HG03571 (cell line): ENCODE results near the gene HEXIM1.

Source experiments
- ATAC-seq: cut with Tn5 transposase; IDR thresholded peaks from one replicate; pipeline ENCODE4 v1.9.1; 2021; ENCODE audit not compliant: unreplicated experiment

Gene HEXIM1

GRCh38 chr17:45170931-45171337, 22.7 kb downstream of the HEXIM1 start:
- no peak for ATAC-seq

GRCh38 chr17:45171338-45172231, 23.3 kb downstream of the HEXIM1 start:
- no peak for ATAC-seq

DNA sequence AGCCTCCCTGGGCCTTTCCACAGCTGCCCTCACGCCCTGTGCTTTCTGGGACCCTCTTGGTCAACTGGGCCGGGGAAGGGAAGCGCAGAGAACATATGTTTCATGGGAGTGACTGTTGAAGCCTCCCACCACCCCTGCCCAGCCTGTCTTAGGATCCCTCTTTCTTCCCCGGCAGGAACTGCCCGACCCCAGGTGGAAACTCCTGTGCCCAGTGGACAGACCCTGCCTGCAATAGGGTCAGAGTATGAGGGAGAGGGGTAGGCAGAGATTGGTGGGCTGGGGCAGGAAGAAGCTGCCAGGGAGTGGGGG, 23.9 kb downstream of the HEXIM1 start:
- ATAC-seq: no peak

DNA sequence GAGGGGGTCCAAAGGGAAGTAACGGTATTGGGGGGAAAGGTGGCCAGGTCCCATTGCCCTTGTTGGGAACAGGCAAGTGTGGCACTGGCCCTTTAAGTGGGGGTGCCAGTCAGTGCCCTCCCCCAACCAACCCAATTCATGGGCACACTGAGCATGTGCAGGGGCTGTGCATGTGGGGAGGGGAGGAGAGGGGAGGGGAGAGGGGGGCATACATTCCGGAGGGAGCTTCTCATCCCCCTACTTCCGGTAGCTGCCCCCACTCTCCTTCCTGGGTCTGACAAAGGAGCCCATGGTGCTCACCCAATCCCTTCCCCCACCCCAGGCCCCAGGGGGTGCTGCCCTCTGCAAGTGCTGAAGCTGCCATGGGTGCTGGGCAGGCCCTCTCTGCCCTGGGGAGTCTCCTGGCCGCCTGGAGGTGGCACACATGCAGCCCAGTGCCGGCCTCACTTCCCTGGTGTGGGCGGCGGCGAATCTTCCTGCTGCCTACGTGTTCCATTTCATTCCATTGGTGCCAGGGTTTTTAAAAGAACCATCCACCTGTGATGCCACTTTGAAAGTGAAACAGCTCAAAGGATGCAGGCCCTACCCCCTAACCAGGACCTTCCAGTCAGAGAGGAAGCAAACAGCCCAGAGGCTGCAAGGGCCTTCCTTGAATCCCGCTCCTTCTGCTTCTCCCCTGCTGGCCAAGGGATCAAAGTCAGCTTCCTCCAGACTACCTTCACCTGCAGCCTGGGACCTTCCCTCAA, 24.4 kb downstream of the HEXIM1 start:
- no peak for ATAC-seq

- ATAC-seq: no peak
Measured at GRCh38 chr17:45175759-45176115, 27.5 kb downstream of the HEXIM1 start.

DNA sequence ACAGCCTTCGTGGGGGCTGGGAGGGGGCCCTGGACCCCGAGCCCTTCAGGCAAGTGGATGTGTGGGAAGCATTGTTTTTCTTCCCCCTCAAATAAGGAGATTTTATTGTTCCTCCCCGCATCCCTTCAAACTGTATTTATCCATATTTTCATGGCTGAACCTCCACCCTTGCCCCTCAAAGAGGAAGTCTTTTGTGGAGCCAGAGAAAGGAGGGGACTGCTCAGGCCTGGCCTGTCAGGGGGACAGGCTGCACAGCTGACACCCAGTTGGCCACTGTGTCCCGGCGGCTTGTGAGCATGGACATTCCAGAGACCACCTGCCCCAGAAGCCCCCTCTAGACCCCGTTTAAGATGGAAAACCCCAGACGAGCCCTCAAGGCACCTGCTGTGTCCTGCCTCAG, 29.3 kb downstream of the HEXIM1 start:
- no peak for ATAC-seq

GRCh38 chr17:45184144-45184543, 35.9 kb downstream of the HEXIM1 start:
- ATAC-seq: no peak

- no peak for ATAC-seq
Measured at GRCh38 chr17:45186801-45187354, 38.6 kb downstream of the HEXIM1 start.

DNA sequence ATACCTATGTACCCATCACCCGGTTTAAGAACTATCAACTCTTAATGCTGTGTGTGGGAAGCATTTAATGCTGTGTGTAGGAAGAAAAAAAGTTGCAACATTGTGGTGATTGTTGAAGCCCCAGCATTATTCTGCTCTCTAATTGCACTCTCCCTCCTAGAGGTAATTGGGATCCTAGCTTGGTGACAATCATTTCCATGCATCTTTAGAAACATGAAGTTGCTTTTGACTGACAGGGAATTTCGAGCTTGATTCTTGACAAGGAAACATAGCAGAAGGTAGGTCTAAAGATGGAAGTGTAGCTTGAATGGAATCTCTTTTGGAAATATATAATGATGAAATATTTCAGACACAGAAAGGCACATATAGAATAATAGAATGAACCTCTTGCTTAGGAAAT, 40.7 kb downstream of the HEXIM1 start:
- ATAC-seq: no peak

DNA sequence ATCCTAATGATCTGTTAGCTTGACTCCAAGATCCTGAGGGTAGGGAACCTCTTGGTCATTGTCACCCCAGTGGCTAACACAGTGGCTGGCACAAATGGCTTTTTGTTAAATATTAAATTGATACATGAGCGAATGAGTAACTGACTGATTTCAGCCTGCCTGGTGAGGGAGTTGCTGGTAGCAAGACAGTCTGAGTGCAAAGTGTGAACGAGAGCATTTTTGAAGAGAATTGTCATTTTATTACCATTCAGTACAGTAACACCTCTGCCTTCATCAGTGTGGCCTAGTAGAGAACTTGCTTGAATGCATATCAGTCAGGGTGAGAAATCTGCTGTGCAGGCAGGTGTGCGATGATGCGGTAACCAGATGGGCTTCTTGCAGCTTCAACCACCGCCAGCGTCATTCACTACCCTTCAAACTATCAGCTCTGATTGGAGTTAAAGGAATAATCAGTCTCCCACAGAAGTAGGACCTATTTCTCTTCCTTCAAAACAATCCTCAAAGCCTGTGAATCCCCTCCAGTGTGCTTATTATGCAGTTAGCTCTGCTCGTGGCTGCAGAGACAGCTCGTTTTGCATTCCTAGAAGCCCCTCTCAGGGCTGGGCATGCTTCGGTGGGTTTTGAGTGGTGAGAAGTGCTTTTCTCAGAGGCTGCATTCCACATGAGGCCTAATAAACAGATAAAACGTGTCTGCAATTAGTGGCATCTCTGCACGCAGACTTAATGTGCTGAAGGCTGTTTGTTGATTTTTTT, 42.4 kb downstream of the HEXIM1 start:
- no peak for ATAC-seq

DNA sequence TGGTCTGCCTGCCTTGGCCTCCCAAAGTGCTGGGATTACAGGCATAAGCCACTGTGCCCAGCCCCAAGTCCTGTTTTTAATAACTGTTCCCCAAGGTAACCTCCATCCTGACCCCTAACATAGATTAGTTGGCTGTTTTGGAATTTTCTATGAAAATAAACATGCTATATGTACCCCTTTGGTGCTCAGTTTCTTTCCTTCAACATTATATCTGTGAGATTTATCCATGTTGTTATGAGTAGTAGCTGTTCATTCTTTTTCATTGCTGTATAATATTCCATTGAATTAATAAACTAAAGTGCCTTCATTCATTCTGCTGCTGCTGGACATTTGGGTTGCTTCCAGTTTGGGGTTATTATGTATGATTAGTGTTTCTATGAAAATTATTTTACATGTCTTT, 47.1 kb downstream of the HEXIM1 start:
- no peak for ATAC-seq

- ATAC-seq: no peak
Measured at GRCh38 chr17:45197108-45197507, 48.8 kb downstream of the HEXIM1 start.

DNA sequence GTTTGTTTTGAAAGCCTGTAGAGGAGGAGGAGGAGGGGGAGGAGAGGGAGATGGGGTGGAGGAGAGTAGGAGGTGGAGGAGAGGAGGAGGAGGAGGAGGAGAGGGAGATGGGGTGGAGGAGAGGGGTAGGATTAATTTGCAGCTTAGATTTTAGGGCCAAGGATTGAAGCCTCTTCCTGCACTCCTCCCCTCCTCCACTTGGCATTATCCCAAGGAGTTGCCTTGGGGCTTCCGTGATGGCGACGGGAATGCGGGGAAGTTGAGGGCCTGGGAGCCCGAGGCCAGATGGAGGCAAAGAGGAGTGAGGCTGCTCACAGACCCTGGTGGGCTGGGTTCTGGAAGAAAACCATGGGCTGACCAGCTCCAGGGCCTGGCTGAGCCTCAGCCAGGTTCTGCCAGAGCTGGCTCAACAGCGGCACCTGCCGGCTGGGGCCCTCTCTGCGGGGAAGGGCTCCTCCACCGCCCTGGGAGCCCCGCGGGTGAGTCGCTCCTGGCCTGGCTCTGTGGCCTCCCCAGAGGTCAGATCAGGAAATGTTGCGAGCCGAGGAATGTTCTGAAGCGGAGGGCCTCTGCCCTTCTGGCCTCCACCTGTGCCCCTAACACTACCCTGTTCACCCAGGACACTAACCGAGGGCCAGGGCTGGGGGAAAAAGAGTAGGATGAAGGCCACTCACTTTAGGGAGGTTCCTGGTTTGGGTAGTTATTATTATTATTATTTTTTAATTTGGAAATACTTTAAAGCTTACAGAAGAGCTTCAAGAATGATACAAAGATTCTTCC, 49.5 kb downstream of the HEXIM1 start:
- peak; percentile 74 for ATAC-seq

- ATAC-seq: no peak
Measured at GRCh38 chr17:45200701-45201100, 52.4 kb downstream of the HEXIM1 start.

- no peak for ATAC-seq
Measured at GRCh38 chr17:45201457-45201856, 53.2 kb downstream of the HEXIM1 start.
